Endothelial cell of umbilical vein (primary cell): Measurements from ENCODE around the gene OR10H3. TPM values are rescaled to one million over a fixed set of nuclear protein-coding genes. Genes with fewer than 3 reads are reported as not detected.
"Not testable (repeated sequence)": the region's sequence is repeated elsewhere in the genome, so short reads cannot be mapped to it uniquely, and the experiment has no call there.

Experiments used
- BruUV-seq: library from RNA; stranded (reverse); fragments of 400-500 nt; replicated peaks from 2 replicates; lab custom pipeline; 2021; lab: Mats Ljungman, UMichigan
- CTCF ChIA-PET: fragments of 300-600, 350-600 bp; sonication (Branson Sonifier 250); formaldehyde crosslinking; loops from one replicate; lab custom pipeline; 2021; ENCODE audit warnings: antibody characterized with exemption, inconsistent platforms; lab: Charles Lee
- POLR2A ChIA-PET: fragments of 300-600, 350-600 bp; sonication (Branson Sonifier 250); formaldehyde crosslinking; loops from one replicate; lab custom pipeline; 2021; ENCODE audit warnings: antibody characterized with exemption, inconsistent platforms; lab: Charles Lee
- DNase-seq: peaks from one replicate; pipeline ENCODE4 v3.0.0-alpha.2; 2011; ENCODE audit warnings: low read depth, low spot score
- FAIRE-seq: peaks from 2 replicates; lab custom pipeline; 2011; peaks lifted over from hg19 to GRCh38; lab: Jason Lieb, UNC
- H2AFZ ChIP-seq: 2 replicates; pipeline ENCODE4 v1.6.0; 2012; ENCODE audit warnings: low read depth, low read length, control low read depth, inconsistent platforms
- H3K27ac ChIP-seq: 2 replicates; pipeline ENCODE4 v1.5.1; 2011; ENCODE audit warnings: low read depth, mild to moderate bottlenecking, control low read depth, low read length, moderate library complexity; ENCODE audit not compliant: insufficient read depth
- H3K27me3 ChIP-seq, 2 experiments: 2 replicates each; pipeline versions ENCODE4 v1.6.0 to v1.6.1; 2011; ENCODE audit warnings: low read length in 2 of 2, mixed read lengths in 1 of 2; ENCODE audit not compliant: control insufficient read depth in 2 of 2, insufficient read depth in 2 of 2
- H3K36me3 ChIP-seq, 2 experiments: 2 replicates in 1 of 2; 3 replicates in 1 of 2; pipeline ENCODE4 v1.5.1; 2011; ENCODE audit warnings: low read length in 2 of 2, mild to moderate bottlenecking in 1 of 2, moderate library complexity in 1 of 2; ENCODE audit not compliant: control insufficient read depth in 2 of 2, insufficient read depth in 2 of 2; ENCODE audit errors: extremely low read depth in 1 of 2
- H3K4me1 ChIP-seq: 3 replicates; pipeline ENCODE4 v1.5.1; 2011; ENCODE audit warnings: mild to moderate bottlenecking, low read length; ENCODE audit not compliant: control insufficient read depth, insufficient read depth; ENCODE audit errors: extremely low read depth
- H3K4me2 ChIP-seq: 2 replicates; pipeline ENCODE4 v1.6.1; 2011; ENCODE audit warnings: low read length, control low read depth, mixed read lengths; ENCODE audit not compliant: insufficient read depth
- H3K4me3 ChIP-seq, 3 experiments: fragments of 200-600 bp in 1 of 3; sonication (generic), shearing (Covaris generic) in 1 of 3; replicated peaks in 1 of 3; 2 replicates each; pipeline ENCODE4 v1.5.1; 2011 to 2016; ENCODE audit warnings: control low read depth in 3 of 3, low read length in 3 of 3, mild to moderate bottlenecking in 2 of 3, inconsistent platforms in 1 of 3, low read depth in 1 of 3, moderate library complexity in 1 of 3; ENCODE audit not compliant: insufficient read depth in 1 of 3
- H3K79me2 ChIP-seq: 2 replicates; pipeline ENCODE4 v1.6.0; 2012; ENCODE audit warnings: low read length, inconsistent platforms; ENCODE audit not compliant: control insufficient read depth, insufficient read depth
- H3K9ac ChIP-seq: replicated peaks from 2 replicates; pipeline ENCODE3; 2011; ENCODE audit warnings: low read length, control low read depth; ENCODE audit not compliant: insufficient read depth; ENCODE audit errors: extremely low read depth
- H3K9me1 ChIP-seq: replicated peaks from 3 replicates; pipeline ENCODE4 v1.6.0; 2011; ENCODE audit warnings: mild to moderate bottlenecking, low read length; ENCODE audit not compliant: control insufficient read depth, insufficient read depth; ENCODE audit errors: extremely low read depth
- H3K9me3 ChIP-seq: replicated peaks from 2 replicates; pipeline ENCODE4 v1.5.1; 2012; ENCODE audit warnings: low read length, inconsistent platforms; ENCODE audit not compliant: control insufficient read depth, insufficient read depth
- H4K20me1 ChIP-seq: replicated peaks from 2 replicates; pipeline ENCODE3; 2011; ENCODE audit warnings: mild to moderate bottlenecking, low read length; ENCODE audit not compliant: control insufficient read depth, insufficient read depth; ENCODE audit errors: extremely low read depth
- EZH2 ChIP-seq: IDR thresholded peaks from 2 replicates; pipeline ENCODE4 v1.6.1; 2012; ENCODE audit warnings: borderline replicate concordance, low read depth, mild to moderate bottlenecking, moderate library complexity, low read length, inconsistent platforms; ENCODE audit not compliant: severe bottlenecking
- FOS ChIP-seq: IDR thresholded peaks from 2 replicates; pipeline ENCODE4 v1.6.1; 2011; ENCODE audit warnings: mild to moderate bottlenecking, low read length, moderate library complexity, borderline replicate concordance; ENCODE audit not compliant: insufficient read depth
- GATA2 ChIP-seq: IDR thresholded peaks from 2 replicates; pipeline ENCODE4 v1.7.0; 2011; ENCODE audit warnings: low read depth, mild to moderate bottlenecking, moderate library complexity, mixed read lengths, low read length; ENCODE audit not compliant: insufficient read length, insufficient read depth
- JUN ChIP-seq: IDR thresholded peaks from 2 replicates; pipeline ENCODE4 v1.6.1; 2011; ENCODE audit warnings: borderline replicate concordance, low read depth; ENCODE audit not compliant: insufficient read length, insufficient read depth
- MYC ChIP-seq: IDR thresholded peaks from one replicate; pipeline ENCODE4 v1.6.1; 2011; ENCODE audit warnings: mild to moderate bottlenecking, low read depth, low read length
- POLR2A ChIP-seq: IDR thresholded peaks from 2 replicates; pipeline ENCODE4 v1.6.1; 2012; ENCODE audit warnings: low read depth, mild to moderate bottlenecking, control low read depth, low read length
- POLR2AphosphoS5 ChIP-seq: IDR thresholded peaks from 2 replicates; pipeline ENCODE4 v1.6.1; 2012; ENCODE audit warnings: low read depth, mild to moderate bottlenecking, control low read depth, low read length, moderate library complexity; ENCODE audit not compliant: insufficient read depth
- dilution Hi-C: fragments of 300-500 bp; cut with MboI; formaldehyde crosslinking; loops from one replicate; pipeline ENCODE4 v1.15.0; 2019; ENCODE audit warnings: low sequenced_read_pairs; ENCODE audit not compliant: extremely low pct_ligation_motif_present
- intact Hi-C: fragments of 100-400 bp; cut with micrococcal nuclease; formaldehyde crosslinking; loops from one replicate; pipeline ENCODE4 v1.10.0; 2022
- polyA plus RNA-seq, 4 experiments: library from polyadenylated mRNA; depleted of rRNA in 3 of 4; stranded (reverse) in 3 of 4; unstranded in 1 of 4; fragments of >200 nt; gene quantifications; 2 replicates each; pipeline versions ENCODE4 v1.2.1 to v1.2.3, GENCODE V29; 2011 to 2012; ENCODE audit warnings: missing spikeins in 1 of 4
- total RNA-seq: library from RNA; stranded (reverse); gene quantifications from 2 replicates; pipeline ENCODE4 v1.2.3, GENCODE V29; 2021
- TF ChIP-seq, protein P1 (sequence below), 2 donors: IDR thresholded peaks; 1 replicate in 1 of 2; 2 replicates in 1 of 2; pipeline ENCODE4 v1.5.1; 2011; ENCODE audit warnings: low read length in 2 of 2, mild to moderate bottlenecking in 2 of 2, moderate library complexity in 2 of 2, control low read depth in 1 of 2, inconsistent platforms in 1 of 2, low read depth in 1 of 2; ENCODE audit not compliant: insufficient read depth in 1 of 2; ENCODE audit errors: extremely low read depth in 1 of 2
- TF ChIP-seq, protein P2 (sequence below): IDR thresholded peaks from 2 replicates; pipeline ENCODE4 v1.6.1; 2011; ENCODE audit not compliant: insufficient read depth, insufficient read length

Gene OR10H3
- total and polyA plus RNA-seq, 2 donors (not counting 3 experiments of a cell fraction or from before 2014, with no cell fraction given): not detected

DNA sequence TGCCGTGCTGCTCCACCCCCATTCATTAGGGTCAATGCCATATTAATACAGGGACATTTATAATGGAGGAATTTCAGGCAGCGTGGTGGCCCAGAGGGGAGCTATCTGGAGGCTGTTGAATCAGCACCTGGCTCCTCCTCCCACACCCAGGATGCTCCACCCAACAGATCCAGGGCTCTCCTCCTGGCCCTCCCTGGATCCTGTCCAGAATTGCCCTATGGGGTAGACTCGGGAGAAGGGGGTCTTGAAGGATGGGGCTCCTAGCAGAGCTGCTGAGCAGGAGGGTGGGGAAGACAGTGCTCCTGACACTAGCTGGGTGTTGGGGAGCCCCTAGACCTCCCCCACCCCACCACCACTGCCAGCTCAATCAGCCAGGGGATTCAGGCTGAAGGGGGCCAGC, 44.4 kb downstream of the OR10H3 start:
- Histone ChIP-seq H3K36me3 (no peaks in the 10 kb centered on the region), H4K20me1 (no peaks in the 10 kb centered on the region), H2AFZ (no peak overlapping the region), H3K9ac (no peak overlapping the region), H3K27me3 (no peaks in the 10 kb centered on the region), H3K4me3 (no peak overlapping the region), H3K27ac (no peak overlapping the region), H3K79me2 (no peaks in the 10 kb centered on the region), H3K9me1 (no peaks in the 10 kb centered on the region), H3K9me3 (no peaks in the 10 kb centered on the region), H3K4me1 (no peaks in the 10 kb centered on the region), H3K4me2 (no peak overlapping the region)
- dilution Hi-C loops (no loop called here), intact Hi-C loops (no loop called here)
- DNase-seq: no peak
- ChIA-PET CTCF (no interaction called here), POLR2A (no interaction called here)
- no TSS peak for BruUV-seq
- no peak for TF ChIP-seq MYC
- TF ChIP-seq, protein P1, sequence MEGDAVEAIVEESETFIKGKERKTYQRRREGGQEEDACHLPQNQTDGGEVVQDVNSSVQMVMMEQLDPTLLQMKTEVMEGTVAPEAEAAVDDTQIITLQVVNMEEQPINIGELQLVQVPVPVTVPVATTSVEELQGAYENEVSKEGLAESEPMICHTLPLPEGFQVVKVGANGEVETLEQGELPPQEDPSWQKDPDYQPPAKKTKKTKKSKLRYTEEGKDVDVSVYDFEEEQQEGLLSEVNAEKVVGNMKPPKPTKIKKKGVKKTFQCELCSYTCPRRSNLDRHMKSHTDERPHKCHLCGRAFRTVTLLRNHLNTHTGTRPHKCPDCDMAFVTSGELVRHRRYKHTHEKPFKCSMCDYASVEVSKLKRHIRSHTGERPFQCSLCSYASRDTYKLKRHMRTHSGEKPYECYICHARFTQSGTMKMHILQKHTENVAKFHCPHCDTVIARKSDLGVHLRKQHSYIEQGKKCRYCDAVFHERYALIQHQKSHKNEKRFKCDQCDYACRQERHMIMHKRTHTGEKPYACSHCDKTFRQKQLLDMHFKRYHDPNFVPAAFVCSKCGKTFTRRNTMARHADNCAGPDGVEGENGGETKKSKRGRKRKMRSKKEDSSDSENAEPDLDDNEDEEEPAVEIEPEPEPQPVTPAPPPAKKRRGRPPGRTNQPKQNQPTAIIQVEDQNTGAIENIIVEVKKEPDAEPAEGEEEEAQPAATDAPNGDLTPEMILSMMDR (IDR thresholded peaks at IDR 0.05; ENCODE audit: extremely low read depth in 1 of 2, insufficient read depth in 1 of 2, low read depth in 1 of 2, low read length in 2 of 2): no peak
- no peak for TF ChIP-seq JUN
- TF ChIP-seq FOS: no peak
- TF ChIP-seq GATA2: no peak
- TF ChIP-seq POLR2A: no peak
- TF ChIP-seq POLR2AphosphoS5: no peak
- TF ChIP-seq, protein P2, sequence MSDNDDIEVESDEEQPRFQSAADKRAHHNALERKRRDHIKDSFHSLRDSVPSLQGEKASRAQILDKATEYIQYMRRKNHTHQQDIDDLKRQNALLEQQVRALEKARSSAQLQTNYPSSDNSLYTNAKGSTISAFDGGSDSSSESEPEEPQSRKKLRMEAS: no peak
- TF ChIP-seq EZH2: no peak
- no peak for FAIRE-seq

DNA sequence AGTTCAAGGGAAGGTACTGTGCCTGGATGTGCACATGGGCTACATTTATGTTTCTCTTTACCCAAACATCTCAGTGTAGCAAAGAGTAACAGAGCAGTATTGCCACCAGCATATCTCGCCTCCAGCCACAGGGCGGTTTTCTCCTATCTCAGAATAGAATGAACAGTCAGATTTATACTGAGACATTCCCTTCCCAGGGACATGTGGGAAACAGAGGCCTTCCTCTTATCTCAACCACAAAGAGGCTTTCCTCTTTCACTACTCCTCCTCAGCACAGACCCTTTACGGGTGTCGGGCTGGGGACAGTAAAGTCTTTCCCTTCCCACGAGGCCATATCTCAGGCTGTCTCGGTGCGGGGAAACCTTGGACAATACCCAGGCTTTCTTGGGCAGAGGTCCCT, 45.1 kb downstream of the OR10H3 start:
- H3K4me3 ChIP-seq, H3K9me1 ChIP-seq, BruUV-seq, dilution Hi-C loops, intact Hi-C loops, FAIRE-seq, H2AFZ ChIP-seq, H3K27ac ChIP-seq, H3K4me1 ChIP-seq, H3K36me3 ChIP-seq, H3K27me3 ChIP-seq, DNase-seq, H3K9ac ChIP-seq, H3K79me2 ChIP-seq, H4K20me1 ChIP-seq, H3K4me2 ChIP-seq, CTCF ChIA-PET, POLR2A ChIA-PET, H3K9me3 ChIP-seq: not testable (repeated sequence)
